ENCODE data around the gene DNAH3. TPM values are rescaled to one million over a fixed set of nuclear protein-coding genes. Genes with fewer than 3 reads are reported as not detected.

DNAH3 gene
- total RNA-seq, 1 experiment from 2014 or later, result 0.15 TPM

- POLR2A ChIA-PET, result no interaction called here
- H3K4me1 ChIP-seq (ENCODE audit: control insufficient read depth in 1 of 2, insufficient read depth in 2 of 2, low read length in 2 of 2), result no peaks in the 10 kb centered on the region
- no peaks in the 10 kb centered on the region for H3K27me3 ChIP-seq (ENCODE audit: insufficient read depth, low read length)
- no TSS peak for BruUV-seq (replicated peaks)
- H2AFZ ChIP-seq (ENCODE audit: low read depth, low read length, poor library complexity, severe bottlenecking), result no peak overlapping the region
- H3K79me2 ChIP-seq (ENCODE audit: insufficient read depth, low read length), result no peaks in the 10 kb centered on the region
- H3K9ac ChIP-seq (ENCODE audit: low read length), result no peak overlapping the region
- ATAC-seq (no peak), DNase-seq (ENCODE audit: low read depth, low spot score) (no peak)
- no peaks in the 10 kb centered on the region for H3K9me2 ChIP-seq (ENCODE audit: insufficient read depth)
- intact Hi-C loops (cut with micrococcal nuclease), result no loop called here
- no peak for TF ChIP-seq ZNF274 (IDR thresholded peaks at IDR 0.05; ENCODE audit: low read depth, low read length)
- no peak for TF ChIP-seq POLR2AphosphoS5 (IDR thresholded peaks at IDR 0.05; ENCODE audit: low read depth, low read length)
- TF ChIP-seq EGR1 (IDR thresholded peaks at IDR 0.05; ENCODE audit: low read depth), result no peak
- no peak for TF ChIP-seq REST (IDR thresholded peaks at IDR 0.05; ENCODE audit: low read depth)
- TF ChIP-seq FOSL1 (IDR thresholded peaks at IDR 0.05; ENCODE audit: low read depth), result no peak
- TF ChIP-seq YY1 (IDR thresholded peaks at IDR 0.05; ENCODE audit: extremely low read depth, insufficient replicate concordance, low read depth, low read length), result no peak
- no peak for TF ChIP-seq ATF3 (IDR thresholded peaks at IDR 0.05)
- no peak for TF ChIP-seq CBX3 (IDR thresholded peaks at IDR 0.05; ENCODE audit: low read depth)
- TF ChIP-seq POLR2A (IDR thresholded peaks at IDR 0.05; ENCODE audit: borderline replicate concordance, extremely low read depth, insufficient read depth, insufficient read length), result no peak
- H3K27ac ChIP-seq (ENCODE audit: low read depth, low read length), result no peak overlapping the region
- RAD21 ChIA-PET (ENCODE audit: low non-redundant PET in 1 of 2, low total read pairs in 2 of 2, uncharacterized antibody in 2 of 2, unreplicated experiment in 2 of 2), result no interaction called here
- no peaks in the 10 kb centered on the region for H3K36me3 ChIP-seq (ENCODE audit: control insufficient read depth in 1 of 2, insufficient read depth in 2 of 2, low read length in 2 of 2)
- no peak overlapping the region for H3K4me2 ChIP-seq (ENCODE audit: low read length)
- CTCF ChIA-PET, result no interaction called here
- H4K20me1 ChIP-seq (ENCODE audit: insufficient read depth), result no peaks in the 10 kb centered on the region
- no peak overlapping the region for H3K4me3 ChIP-seq (replicated peaks in 1 of 2; ENCODE audit: low read depth in 1 of 2, low read length in 2 of 2)
- H3K9me3 ChIP-seq (ENCODE audit: control insufficient read depth in 1 of 2, insufficient read depth in 1 of 2, low read depth in 1 of 2, low read length in 2 of 2), result no peaks in the 10 kb centered on the region
Observed at GRCh38 chr16:21038197-21038596, 112.4 kb downstream of the DNAH3 start.
